ENCODE data around the gene SH3RF3. TPM values are rescaled to one million over a fixed set of nuclear protein-coding genes. Genes with fewer than 3 reads are reported as not detected.

The SH3RF3 gene
- total and polyA plus RNA-seq, 12 donors: 0.72 to 19.1 (median 12.2) TPM

GRCh38 chr2:109187711-109188495 lies 58.9 kb downstream of the SH3RF3 start:
- H3K27ac ChIP-seq: no peak overlapping the region
- H3K4me3 ChIP-seq: no peak overlapping the region
- H3K27me3 ChIP-seq: no peaks in the 10 kb centered on the region
- no peaks in the 10 kb centered on the region for H3K36me3 ChIP-seq (replicated peaks in 1 of 2)
- WGBS, 4 donors: 84 to 92% (median 89%) methylated on average over 9 to 19 of the region's 19 CpGs
- peaks cover 19 to 20% of the 10 kb centered on the region in 2 donors for H3K4me1 ChIP-seq (replicated peaks in 1 of 2)
- intact Hi-C loops (cut with DNase I): loop anchor here in 1 of 2 donors (5.0 kb wide), 1 partner anchor 56 kb away; no protein-coding TSS in a partner anchor
- no peaks in the 10 kb centered on the region for H3K9me3 ChIP-seq (replicated peaks in 1 of 3)
- TF ChIP-seq POLR2A (IDR thresholded peaks at IDR 0.05): no peak
- TF ChIP-seq CTCF (IDR thresholded peaks at IDR 0.05): no peak
- DNase-seq: peak in 2 of 7 donors; percentile 14 to 49

- WGBS, 4 donors: 89 to 98% (median 90%) methylated on average over 10 to 14 of the region's 14 CpGs
- DNase-seq: peak in 1 of 7 donors; percentile 19
- no peak for TF ChIP-seq POLR2A (IDR thresholded peaks at IDR 0.05)
- Histone ChIP-seq H3K4me3 (no peak overlapping the region), H3K27ac (no peak overlapping the region), H3K4me1 (replicated peaks in 1 of 2) (peaks cover 19 to 20% of the 10 kb centered on the region in 2 donors), H3K9me3 (replicated peaks in 1 of 3) (no peaks in the 10 kb centered on the region), H3K27me3 (no peaks in the 10 kb centered on the region), H3K36me3 (replicated peaks in 1 of 2) (no peaks in the 10 kb centered on the region)
- intact Hi-C loops (cut with DNase I): loop anchor here in 1 of 2 donors (5.0 kb wide), 1 partner anchor 56 kb away; no protein-coding TSS in a partner anchor
These were observed 59.5 kb downstream of the SH3RF3 start for GRCh38 chr2:109188496-109188890.

GRCh38 chr2:109188898-109189297 lies 59.9 kb downstream of the SH3RF3 start:
- TF ChIP-seq POLR2A (IDR thresholded peaks at IDR 0.05) (no peak), CTCF (IDR thresholded peaks at IDR 0.05) (no peak)
- Histone ChIP-seq H3K4me3 (no peak overlapping the region), H3K4me1 (replicated peaks in 1 of 2) (peaks cover 19 to 20% of the 10 kb centered on the region in 2 donors), H3K27me3 (no peaks in the 10 kb centered on the region), H3K36me3 (replicated peaks in 1 of 2) (no peaks in the 10 kb centered on the region), H3K27ac (no peak overlapping the region), H3K9me3 (replicated peaks in 1 of 3) (no peaks in the 10 kb centered on the region)
- intact Hi-C loops (cut with DNase I): loop anchor here in 1 of 2 donors (5.0 kb wide), 1 partner anchor 57 kb away; no protein-coding TSS in a partner anchor
- WGBS, 4 donors: 86 to 92% (median 91%) methylated on average over 2 to 4 of the region's 4 CpGs
- DNase-seq: peak in 1 of 7 donors; percentile 44

- intact Hi-C loops (cut with DNase I): loop anchor here in 1 of 2 donors (5.0 kb wide), 1 partner anchor 57 kb away; no protein-coding TSS in a partner anchor
- no peaks in the 10 kb centered on the region for H3K9me3 ChIP-seq (replicated peaks in 1 of 3)
- no peak overlapping the region for H3K4me3 ChIP-seq
- TF ChIP-seq CTCF (IDR thresholded peaks at IDR 0.05): no peak
- TF ChIP-seq POLR2A (IDR thresholded peaks at IDR 0.05): no peak
- H3K27ac ChIP-seq: no peak overlapping the region
- peaks cover 20 to 23% of the 10 kb centered on the region in 2 donors for H3K4me1 ChIP-seq (replicated peaks in 1 of 2)
- no peaks in the 10 kb centered on the region for H3K27me3 ChIP-seq
- no peaks in the 10 kb centered on the region for H3K36me3 ChIP-seq (replicated peaks in 1 of 2)
- 92 to 97% (median 93%) methylated on average over 5 of the region's 5 CpGs for WGBS, 4 donors
- DNase-seq: no peak
These were observed 60.7 kb downstream of the SH3RF3 start for GRCh38 chr2:109189751-109190150.

Measured in adrenal gland (tissue), 12 donors.